ENCODE measurements around the gene SEMA6B. TPM values are rescaled to one million over a fixed set of nuclear protein-coding genes. Genes with fewer than 3 reads are reported as not detected.

SEMA6B gene
- total and polyA plus RNA-seq, 2 donors (not counting 1 experiment from before 2014, with no cell fraction given), result 0.42 TPM; not detected in 1

GRCh38 chr19:4585556-4585955 is 26.1 kb upstream of the SEMA6B start:
- intact Hi-C loops (cut with micrococcal nuclease), result no loop called here
- Mint-ChIP-seq H3K4me3 (no peak overlapping the region), H3K4me1 (peaks cover 14% of the 10 kb centered on the region), H3K27me3 (peaks cover 45% of the 10 kb centered on the region), H3K9me3 (ENCODE audit: insufficient read depth) (no peaks in the 10 kb centered on the region), H3K27ac (no peak overlapping the region)
- H2AFZ ChIP-seq (ENCODE audit: insufficient read depth, low read depth, low read length, poor library complexity, severe bottlenecking), result no peak overlapping the region
- H3K27ac ChIP-seq (ENCODE audit: low read length in 2 of 2), result no peak overlapping the region
- H3K4me2 ChIP-seq (replicated peaks; ENCODE audit: low read depth, low read length, poor library complexity, severe bottlenecking), result no peak overlapping the region
- no peak overlapping the region for H3K4me3 ChIP-seq (ENCODE audit: control extremely low read depth in 1 of 5, extremely low read depth in 1 of 5, insufficient read depth in 1 of 5, low read depth in 2 of 5, low read length in 4 of 5)
- ChIA-PET POLR2A (no interaction called here), CTCF (interaction anchor here (1.4 to 2.0 kb wide), 2 partner anchors 9 to 51 kb away, joined by 6 read pairs; no protein-coding TSS in a partner anchor)
- H3K27me3 ChIP-seq (replicated peaks in 1 of 4; ENCODE audit: control extremely low read depth in 1 of 4, control insufficient read depth in 3 of 4, insufficient read depth in 4 of 4, low read length in 3 of 4), result peaks cover 0 to 62% (median 36%) of the 10 kb centered on the region in 4 experiments
- no peaks in the 10 kb centered on the region for H4K20me1 ChIP-seq (ENCODE audit: control insufficient read depth, insufficient read depth, low read length, poor library complexity, severe bottlenecking)
- WGBS (ENCODE audit: insufficient coverage), result no CpG with 5 or more reads among the region's 1 CpG
- DNase-seq, result no peak
- TF ChIP-seq EZH2 (IDR thresholded peaks at IDR 0.05; ENCODE audit: borderline replicate concordance, insufficient read depth, low read depth, low read length, poor library complexity, severe bottlenecking), result no peak
- no peak for TF ChIP-seq CTCF (IDR thresholded peaks at IDR 0.05)
- no peak for ATAC-seq (ENCODE audit: low read depth)
- no peak overlapping the region for H3K9ac ChIP-seq (ENCODE audit: low read length)
- peaks cover 15 to 18% of the 10 kb centered on the region in 2 donors for H3K4me1 ChIP-seq (ENCODE audit: control insufficient read depth in 2 of 2, insufficient read depth in 2 of 2, low read length in 2 of 2)
- peaks cover 0 to 14% (median 0%) of the 10 kb centered on the region in 3 donors for H3K9me3 ChIP-seq (ENCODE audit: control extremely low read depth in 1 of 3, control insufficient read depth in 2 of 3, insufficient read depth in 1 of 3, low read length in 2 of 3)
- no peaks in the 10 kb centered on the region for H3K36me3 ChIP-seq (replicated peaks in 1 of 2; ENCODE audit: control extremely low read depth in 1 of 2, control insufficient read depth in 1 of 2, extremely low read depth in 1 of 2, insufficient read depth in 2 of 2, low read length in 1 of 2)
- H3K79me2 ChIP-seq (ENCODE audit: control insufficient read depth, insufficient read depth, low read length), result no peaks in the 10 kb centered on the region

- Histone ChIP-seq H4K20me1 (ENCODE audit: control insufficient read depth, insufficient read depth, low read length, poor library complexity, severe bottlenecking) (no peaks in the 10 kb centered on the region), H3K79me2 (ENCODE audit: control insufficient read depth, insufficient read depth, low read length) (no peaks in the 10 kb centered on the region), H3K9ac (ENCODE audit: low read length) (no peak overlapping the region), H3K4me2 (replicated peaks; ENCODE audit: low read depth, low read length, poor library complexity, severe bottlenecking) (peak overlapping the region; percentile 64), H3K4me3 (ENCODE audit: control extremely low read depth in 1 of 5, extremely low read depth in 1 of 5, insufficient read depth in 1 of 5, low read depth in 2 of 5, low read length in 4 of 5) (no peak overlapping the region), H2AFZ (ENCODE audit: insufficient read depth, low read depth, low read length, poor library complexity, severe bottlenecking) (no peak overlapping the region), H3K27me3 (replicated peaks in 1 of 4; ENCODE audit: control extremely low read depth in 1 of 4, control insufficient read depth in 3 of 4, insufficient read depth in 4 of 4, low read length in 3 of 4) (peaks cover 0 to 63% (median 39%) of the 10 kb centered on the region in 4 experiments), H3K4me1 (ENCODE audit: control insufficient read depth in 2 of 2, insufficient read depth in 2 of 2, low read length in 2 of 2) (peaks cover 15 to 18% of the 10 kb centered on the region in 2 donors), H3K9me3 (ENCODE audit: control extremely low read depth in 1 of 3, control insufficient read depth in 2 of 3, insufficient read depth in 1 of 3, low read length in 2 of 3) (peaks cover 0 to 16% (median 0%) of the 10 kb centered on the region in 3 donors), H3K27ac (ENCODE audit: low read length in 2 of 2) (no peak overlapping the region), H3K36me3 (replicated peaks in 1 of 2; ENCODE audit: control extremely low read depth in 1 of 2, control insufficient read depth in 1 of 2, extremely low read depth in 1 of 2, insufficient read depth in 2 of 2, low read length in 1 of 2) (no peaks in the 10 kb centered on the region)
- no peak overlapping the region for H3K4me3 Mint-ChIP-seq
- 3% methylated on average over 36 of the region's 45 CpGs for WGBS (ENCODE audit: insufficient coverage)
- ChIA-PET POLR2A (no interaction called here), CTCF (interaction anchor here (1.4 to 2.0 kb wide), 2 partner anchors 9 to 51 kb away, joined by 6 read pairs; no protein-coding TSS in a partner anchor)
- H3K4me1 Mint-ChIP-seq, result peaks cover 14% of the 10 kb centered on the region
- intact Hi-C loops (cut with micrococcal nuclease), result no loop called here
- H3K27ac Mint-ChIP-seq, result no peak overlapping the region
- DNase-seq (no peak), ATAC-seq (ENCODE audit: low read depth) (no peak)
- no peaks in the 10 kb centered on the region for H3K9me3 Mint-ChIP-seq (ENCODE audit: insufficient read depth)
- TF ChIP-seq CTCF (IDR thresholded peaks at IDR 0.05) (no peak), EZH2 (IDR thresholded peaks at IDR 0.05; ENCODE audit: borderline replicate concordance, insufficient read depth, low read depth, low read length, poor library complexity, severe bottlenecking) (peak; percentile 54)
- H3K27me3 Mint-ChIP-seq, result peaks cover 42% of the 10 kb centered on the region
Observed at GRCh38 chr19:4584670-4585460, 25.4 kb upstream of the SEMA6B start.

Measured in B cell (primary cell).